Fibroblast of peridontal ligament (primary cell): ENCODE data around the gene STRIP2.
"Not testable (repeated sequence)": the region's sequence is repeated elsewhere in the genome, so short reads cannot be mapped to it uniquely, and the experiment has no call there.

Experiments used
- DNase-seq: peaks from one replicate; pipeline ENCODE4 v3.0.0-alpha.2; 2010; ENCODE audit errors: extremely low read depth

STRIP2 gene

GRCh38 chr7:129421717-129422250 lies 12.4 kb upstream of the STRIP2 start:
- no peak for DNase-seq

DNA sequence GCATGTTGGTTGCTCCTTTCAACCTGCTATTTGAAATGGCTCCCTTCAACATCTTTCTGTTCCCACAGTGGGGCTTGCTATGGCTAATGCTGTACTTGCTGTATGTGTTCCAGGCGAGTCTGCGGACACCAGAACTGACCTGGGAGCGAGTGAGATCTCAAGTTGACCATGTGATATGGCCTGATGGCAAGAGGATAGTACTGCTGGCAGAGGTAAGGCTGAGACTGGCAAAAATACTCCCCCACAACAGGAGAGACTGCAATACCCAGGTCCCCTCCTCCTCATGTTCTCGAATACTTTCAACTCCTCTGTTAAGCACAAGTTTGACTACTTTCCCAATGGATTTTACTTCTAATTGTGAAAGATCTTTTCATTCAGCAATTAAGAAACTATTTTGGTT lies 11.5 kb upstream of the STRIP2 start:
- DNase-seq = no peak

GRCh38 chr7:129423700-129424410 lies 10.4 kb upstream of the STRIP2 start:
- DNase-seq = no peak

DNA sequence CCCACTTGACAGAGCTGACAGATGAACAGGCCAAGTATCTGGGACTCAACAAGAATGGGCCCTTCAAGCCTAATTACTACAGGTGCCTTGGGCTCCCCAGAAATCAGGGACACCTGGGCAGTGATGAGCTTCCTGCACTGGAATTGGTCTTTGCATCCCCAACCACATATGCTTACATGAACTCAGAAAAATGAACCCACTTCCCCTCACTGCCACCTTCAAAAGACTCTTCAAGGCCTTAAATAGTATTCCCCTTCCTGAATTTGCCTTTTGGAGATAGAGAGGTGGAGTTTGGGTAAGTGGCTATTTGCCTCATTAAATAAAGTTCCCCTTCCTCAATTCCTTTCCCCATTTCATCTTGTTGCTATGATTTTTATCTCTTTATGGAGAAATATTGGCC lies 7.8 kb upstream of the STRIP2 start:
- DNase-seq = no peak

DNA sequence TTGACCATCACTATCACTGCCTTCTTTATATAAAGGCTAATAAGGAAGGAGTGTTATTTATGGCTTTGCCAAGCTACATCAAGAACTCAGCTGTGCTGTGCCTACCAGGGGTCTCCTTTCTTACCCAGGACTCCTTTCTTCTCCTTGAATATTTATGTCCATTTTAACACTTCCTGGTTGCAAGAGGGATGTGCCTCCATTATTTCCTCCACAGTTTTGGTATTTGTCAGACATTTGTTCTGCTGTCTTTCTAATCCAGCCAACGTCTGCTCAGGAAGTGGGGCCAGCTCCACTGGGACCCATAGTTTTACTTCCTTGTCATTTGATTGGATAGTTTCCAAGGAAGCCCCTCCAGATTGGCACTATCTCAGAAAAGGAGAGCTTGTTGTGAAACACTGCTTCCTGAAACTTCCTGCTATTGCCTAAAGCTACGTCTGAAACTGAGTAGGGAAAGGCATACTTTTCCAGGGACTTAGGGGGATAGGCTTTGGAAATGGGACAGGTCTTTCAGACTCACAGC lies 6.6 kb upstream of the STRIP2 start:
- no peak for DNase-seq

DNA sequence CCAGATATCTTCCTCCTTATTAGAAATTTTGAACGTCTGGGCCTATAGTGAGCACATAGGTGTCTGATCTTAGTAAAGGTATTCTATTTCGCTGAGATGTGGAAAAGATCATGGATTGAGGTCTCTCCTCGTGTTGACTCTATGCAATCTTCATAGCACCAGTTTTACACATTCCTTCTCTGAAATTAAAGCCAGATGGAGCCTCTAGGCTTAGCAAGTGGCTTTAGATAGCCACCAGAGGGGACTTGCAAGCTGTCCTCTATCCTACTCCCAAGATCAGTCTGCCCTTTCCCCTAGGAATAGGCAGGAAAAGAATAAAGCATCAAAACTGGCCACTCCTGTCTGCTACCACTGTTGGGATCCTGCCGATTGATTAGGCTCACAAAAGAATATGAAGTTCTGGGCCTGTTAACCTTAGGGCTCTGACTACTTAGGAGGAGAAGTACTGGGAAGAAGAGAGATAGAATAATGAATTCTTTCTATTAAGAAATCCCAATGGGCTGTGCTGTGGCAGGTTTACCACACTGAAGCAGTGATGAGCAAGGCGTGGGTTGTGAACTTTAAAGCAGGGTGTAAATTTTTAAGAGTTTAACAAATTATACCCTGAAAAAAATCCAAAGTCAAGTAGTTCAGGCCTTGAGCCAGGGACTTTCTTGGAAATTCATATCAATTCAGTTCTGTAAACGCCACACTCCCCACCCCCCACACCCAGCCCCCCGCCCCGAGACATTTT lies 2.2 kb upstream of the STRIP2 start:
- peak; percentile 46 for DNase-seq

- DNase-seq = peak; percentile 8
Observed at GRCh38 chr7:129434675-129435318, 565 bp downstream of the STRIP2 start.

- no peak for DNase-seq
Observed at GRCh38 chr7:129435414-129435829, 1.2 kb downstream of the STRIP2 start.

DNA sequence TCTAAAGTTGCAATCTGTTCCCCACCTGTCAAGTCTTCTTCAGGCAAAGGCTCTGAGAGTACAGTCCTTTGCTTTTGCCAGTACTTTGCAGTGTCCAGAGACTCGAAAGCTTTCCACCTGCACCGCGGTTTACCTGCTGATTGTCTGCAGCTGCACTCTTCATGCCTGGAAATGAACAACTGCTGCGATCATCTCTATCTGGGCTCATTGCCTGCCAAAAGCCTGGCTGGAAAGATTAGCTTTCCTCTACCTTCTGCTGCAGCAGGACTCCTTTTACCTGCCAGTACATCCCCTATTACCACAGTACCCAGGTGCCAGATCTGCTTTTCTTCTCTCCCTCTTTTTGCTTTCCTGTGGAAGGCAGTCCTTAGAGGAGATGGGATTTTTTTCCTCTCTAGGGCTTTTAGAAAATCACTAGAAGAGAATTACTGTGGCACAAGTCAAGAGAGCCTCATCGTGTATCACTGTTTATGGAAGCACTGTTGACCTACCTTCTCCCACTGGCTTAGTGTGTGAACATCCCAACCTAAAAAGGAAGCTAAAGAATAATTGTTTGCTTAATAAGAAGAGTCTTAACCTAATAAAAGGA lies 2.2 kb downstream of the STRIP2 start:
- no peak for DNase-seq

DNA sequence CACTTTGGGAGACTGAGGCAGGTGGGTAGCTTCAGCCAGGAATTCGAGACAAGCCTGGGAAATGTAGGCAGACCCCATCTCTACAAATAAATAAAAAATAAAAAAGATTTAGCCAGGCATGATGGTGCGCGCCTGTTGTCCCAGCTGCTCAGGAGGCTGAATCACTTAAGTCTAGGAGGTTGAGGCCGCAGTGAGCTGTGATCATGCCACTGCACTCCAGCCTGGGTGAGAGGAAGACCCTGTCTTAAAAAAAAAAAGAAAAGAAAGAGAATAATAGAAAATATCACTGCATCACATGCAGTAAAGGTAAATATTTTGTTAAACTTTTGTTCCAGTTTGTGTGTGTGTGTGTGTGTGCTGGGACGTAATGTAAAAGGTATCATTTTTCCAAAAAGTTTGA lies 3.0 kb downstream of the STRIP2 start:
- no peak for DNase-seq

- DNase-seq = no peak
Observed at GRCh38 chr7:129438281-129438838, 4.1 kb downstream of the STRIP2 start.

- DNase-seq = peak; percentile 64
Observed at GRCh38 chr7:129438839-129439651, 4.8 kb downstream of the STRIP2 start.

- DNase-seq = no peak
Observed at GRCh38 chr7:129439963-129440625, 5.9 kb downstream of the STRIP2 start.

GRCh38 chr7:129443612-129444011 lies 9.4 kb downstream of the STRIP2 start:
- DNase-seq = no peak

- not testable (repeated sequence) for DNase-seq
Observed at GRCh38 chr7:129444776-129445175, 10.5 kb downstream of the STRIP2 start.

DNA sequence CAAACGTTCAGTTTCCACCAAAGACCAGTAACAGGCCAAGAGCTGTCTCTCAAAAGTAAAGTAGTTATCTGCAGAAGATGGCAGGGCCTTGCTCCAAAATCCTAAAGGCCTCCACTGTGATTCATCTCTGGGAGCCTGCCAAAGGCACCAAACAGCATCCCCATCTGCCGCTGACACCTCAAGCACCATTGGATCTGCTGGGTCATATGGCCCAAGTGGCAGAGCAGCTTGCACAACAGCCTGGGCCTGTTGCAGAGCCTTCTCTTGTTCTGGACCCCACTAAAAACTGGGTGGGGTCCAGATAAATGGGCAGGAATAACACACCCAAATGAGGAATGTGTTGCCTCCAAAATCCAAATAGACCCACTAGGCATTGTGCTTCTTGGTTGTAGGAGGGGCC lies 12.7 kb downstream of the STRIP2 start:
- peak; percentile 39 for DNase-seq

- DNase-seq = not testable (repeated sequence)
Observed at GRCh38 chr7:129447445-129447844, 13.2 kb downstream of the STRIP2 start.

DNA sequence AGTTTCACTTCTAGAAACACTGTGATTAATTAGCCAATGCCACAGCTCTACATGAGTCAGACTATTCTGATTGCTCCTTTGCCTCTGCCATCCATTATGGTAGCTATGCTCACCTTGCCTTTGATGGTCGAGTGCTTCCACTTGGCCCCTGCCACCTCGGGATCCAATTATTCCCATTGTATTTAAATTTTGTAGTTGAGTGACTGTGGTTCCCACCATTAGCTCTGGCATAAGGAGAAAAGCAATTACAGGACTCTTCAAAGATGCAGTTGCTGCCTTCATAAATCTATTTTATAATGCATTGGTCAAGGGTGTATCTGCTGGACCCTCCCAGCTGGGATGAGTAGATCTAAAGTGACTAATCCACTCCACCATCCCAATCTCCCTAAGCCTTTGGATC lies 14.4 kb downstream of the STRIP2 start:
- not testable (repeated sequence) for DNase-seq

- DNase-seq = no peak
Observed at GRCh38 chr7:129450295-129450694, 16.1 kb downstream of the STRIP2 start.

DNA sequence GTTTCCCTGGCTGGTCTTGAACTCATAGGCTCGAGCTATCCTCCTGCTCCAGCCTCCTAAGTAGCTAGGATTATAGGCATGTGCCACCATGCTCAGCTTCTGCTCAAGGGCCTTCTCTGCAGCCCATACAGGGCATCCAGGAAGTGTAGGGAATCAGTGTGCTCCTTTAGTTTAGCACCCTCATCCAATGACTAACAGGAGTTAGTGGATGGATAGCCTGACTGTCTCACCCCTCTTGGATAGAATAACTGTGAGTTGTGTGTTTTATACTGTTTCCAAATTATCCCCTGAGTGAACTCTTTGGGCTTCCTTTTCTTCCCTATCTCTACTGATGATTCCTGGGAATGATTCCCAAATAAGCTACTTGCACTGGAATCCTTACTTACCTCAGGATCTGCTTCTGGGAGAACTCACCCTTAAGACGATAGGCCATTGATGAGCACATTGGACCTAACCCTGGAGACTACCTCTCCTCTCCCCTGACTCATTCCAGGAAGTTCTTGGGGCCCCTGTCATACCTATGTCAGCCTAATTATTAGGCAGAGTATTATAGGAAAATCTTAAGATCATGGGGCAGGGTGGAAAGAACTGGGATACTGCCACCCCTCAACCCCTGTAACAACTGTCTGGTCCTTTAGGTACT lies 18.5 kb downstream of the STRIP2 start:
- no peak for DNase-seq
